Heart right ventricle (tissue), 16 donors: ENCODE results near the gene CFAP92. TPM values are rescaled to one million over a fixed set of nuclear protein-coding genes. Genes with fewer than 3 reads are reported as not detected.

Experiments
- ATAC-seq, 8 donors: fragments of 200-7000 bp; cut with Tn5 transposase; one replicate each; pipeline ENCODE4 v1.9.1; 2020; ENCODE audit warnings: mild to moderate bottlenecking in 8 of 8, moderate library complexity in 8 of 8, moderate number of reproducible peaks in 1 of 8
- DNase-seq, 2 donors: peaks; one replicate each; pipeline ENCODE4 v3.0.0-alpha.2; 2020
- H3K27ac ChIP-seq, 10 donors: fragments of 200-600 bp; sonication (generic) in 2 of 10; one replicate each; pipeline versions ENCODE4 v1.5.0 to v1.8.0; 2020 to 2022; ENCODE audit warnings: mild to moderate bottlenecking in 3 of 10
- H3K27me3 ChIP-seq, 7 donors: fragments of 200-600 bp; one replicate each; pipeline ENCODE4 v1.8.0; 2021 to 2022; ENCODE audit warnings: mild to moderate bottlenecking in 2 of 7
- H3K36me3 ChIP-seq, 9 donors: fragments of 200-600 bp; sonication (generic) in 1 of 9; one replicate each; pipeline versions ENCODE4 v1.5.0 to v1.8.0; 2020 to 2022; ENCODE audit warnings: mild to moderate bottlenecking in 2 of 9
- H3K4me1 ChIP-seq, 9 donors: fragments of 200-600 bp; sonication (generic) in 1 of 9; one replicate each; pipeline versions ENCODE4 v1.5.0 to v1.8.0; 2020 to 2022; ENCODE audit warnings: mild to moderate bottlenecking in 4 of 9
- H3K4me3 ChIP-seq, 10 donors: fragments of 200-600 bp; sonication (generic) in 2 of 10; one replicate each; pipeline versions ENCODE4 v1.5.0 to v1.8.0; 2020 to 2022; ENCODE audit warnings: mild to moderate bottlenecking in 7 of 10, moderate library complexity in 2 of 10
- H3K9me3 ChIP-seq, 11 donors: fragments of 200-600 bp in 10 of 11; sonication (generic) in 2 of 11; one replicate each; pipeline versions ENCODE4 v1.5.0 to v1.8.0; 2013 to 2022; ENCODE audit warnings: mild to moderate bottlenecking in 2 of 11, control low read depth in 1 of 11, moderate library complexity in 1 of 11
- CTCF ChIP-seq, 9 donors: fragments of 200-600 bp; sonication (generic) in 2 of 9; IDR thresholded peaks; one replicate each; pipeline versions ENCODE4 v1.5.0 to v1.8.0; 2021 to 2022; ENCODE audit warnings: antibody characterized with exemption in 9 of 9, mild to moderate bottlenecking in 5 of 9, moderate library complexity in 1 of 9
- WGBS, 2 donors: extraction: QIAGEN DNeasy Blood & Tissue Kit; methylation state at CpG; one replicate each; pipeline ENCODE4 v1.1.7; 2013; ENCODE audit warnings: inconsistent platforms in 1 of 2; 5-methylcytosine and 5-hydroxymethylcytosine counted together
- intact Hi-C, 10 donors: fragments of 100-400 bp; cut with DNase I; formaldehyde crosslinking; loops; one replicate each; pipeline versions ENCODE4 v1.11.1 to v1.14.2; 2022
- polyA plus RNA-seq, 2 donors: library from polyadenylated mRNA; stranded (reverse); fragments of 200-250 nt; gene quantifications; one replicate each; pipeline ENCODE4 v1.2.3, GENCODE V29; 2013
- total RNA-seq, 10 donors: library from RNA; stranded (reverse); fragmentation: NEBNext Ultra II Directional in 3 of 10; extraction: Animal tissue kit (Norgen Biotek cat#: 25700) in 3 of 10; gene quantifications; one replicate each; pipeline versions ENCODE4 v1.2.1 to v1.2.4, GENCODE V29; 2021 to 2023
- donor health status: Arrhythmogenic right ventricular cardiomyopathy.
- donor health status: ischemic (EF 13 %, LVEDD 7.1; RV severe dilation, severe dysfunction).
- donor health status: healthy with polysubstance abuse.
- donor health status: DM: no; HTN: yes; CAD: no.
- donor health status: DM: no; HTN: no; CAD: no.
- donor health status: ischemic (EF 25% LVEDD 6.9; RV normal size, moderate dysfunction).
- donor health status: ischemic (EF 25% LVEDD 5.7; RV mildly dilated, moderate dysfunction).
- donor health status: healthy.
- donor health status: DM: yes; HTN: yes; CAD: no.
- donor health status: Ischemic cardiomyopathy.
- donor health status: ischemic (EF 35%, LVEDD 5.7; RV mildly dilated, moderate dysfunction).
- donor health status: nonischemic (EF 11% LVEDD 7.7; RV severe dilation, severe dysfunction).
- donor health status: DM: yes; HTN: yes; CAD: no.
- donor health status: PGD.
- donor health status: ischemic (EF 29% LVEDD 5.4; RV normal size, mild dysfunction).
- donor health status: nonischemic (EF 23%, LVEDD 6.1; RV moderate dilation, normal function).

Gene CFAP92
- total and polyA plus RNA-seq, 12 donors = 0.12 to 1.2 (median 0.41) TPM

GRCh38 chr3:129000742-129001100, 6.8 kb upstream of the CFAP92 start:
- Histone ChIP-seq H3K27ac (peak overlapping the region; percentile 69 to 96 (median 82)), H3K9me3 (no peaks in the 10 kb centered on the region), H3K4me1 (peaks cover 0 to 56% (median 28%) of the 10 kb centered on the region in 9 donors), H3K4me3 (peak overlapping the region; percentile 46 to 85 (median 70)), H3K36me3 (no peaks in the 10 kb centered on the region), H3K27me3 (peaks cover 0 to 67% (median 32%) of the 10 kb centered on the region in 7 donors)
- TF ChIP-seq CTCF (IDR thresholded peaks at IDR 0.05) = no peak
- peak in 5 of 8 donors; percentile 1 to 24 (median 8) for ATAC-seq
- no peak for DNase-seq
- intact Hi-C loops = loop anchor here in 1 of 10 donors (5.0 kb wide), 1 partner anchor 52 kb away; no protein-coding TSS in a partner anchor
- 10 to 11% methylated on average over 15 of the region's 15 CpGs for WGBS, 2 donors

GRCh38 chr3:128999102-128999501, 5.2 kb upstream of the CFAP92 start:
- 71 to 78% methylated on average over 5 of the region's 5 CpGs for WGBS, 2 donors
- no peak overlapping the region for H3K27ac ChIP-seq
- peaks cover 0 to 45% (median 21%) of the 10 kb centered on the region in 9 donors for H3K4me1 ChIP-seq
- no peak overlapping the region for H3K4me3 ChIP-seq
- TF ChIP-seq CTCF (IDR thresholded peaks at IDR 0.05) = no peak
- no peaks in the 10 kb centered on the region for H3K36me3 ChIP-seq
- H3K9me3 ChIP-seq = no peaks in the 10 kb centered on the region
- peaks cover 0 to 56% (median 25%) of the 10 kb centered on the region in 7 donors for H3K27me3 ChIP-seq
- intact Hi-C loops = no loop called here
- no peak for DNase-seq
- no peak for ATAC-seq

- Histone ChIP-seq H3K4me1 (peaks cover 0 to 46% (median 25%) of the 10 kb centered on the region in 9 donors), H3K4me3 (no peak overlapping the region), H3K36me3 (no peaks in the 10 kb centered on the region), H3K9me3 (no peaks in the 10 kb centered on the region), H3K27me3 (peaks cover 0 to 54% (median 24%) of the 10 kb centered on the region in 7 donors), H3K27ac (no peak overlapping the region)
- intact Hi-C loops = no loop called here
- DNase-seq = no peak
- ATAC-seq = no peak
- WGBS, 2 donors = 79 to 90% methylated on average over 3 of the region's 3 CpGs
- no peak for TF ChIP-seq CTCF (IDR thresholded peaks at IDR 0.05)
Measured at GRCh38 chr3:128998561-128998960, 4.7 kb upstream of the CFAP92 start.

- TF ChIP-seq CTCF (IDR thresholded peaks at IDR 0.05) = no peak
- H3K4me3 ChIP-seq = no peak overlapping the region
- no peak for ATAC-seq
- DNase-seq = no peak
- no peaks in the 10 kb centered on the region for H3K36me3 ChIP-seq
- no peak overlapping the region for H3K27ac ChIP-seq
- no peaks in the 10 kb centered on the region for H3K9me3 ChIP-seq
- 66 to 69% methylated on average over 4 of the region's 4 CpGs for WGBS, 2 donors
- H3K27me3 ChIP-seq = peaks cover 0 to 47% (median 16%) of the 10 kb centered on the region in 7 donors
- peaks cover 0 to 43% (median 25%) of the 10 kb centered on the region in 9 donors for H3K4me1 ChIP-seq
- intact Hi-C loops = no loop called here
Measured at GRCh38 chr3:128997486-128998133, 3.7 kb upstream of the CFAP92 start.
